GM18861 (cell line): Measurements from ENCODE around the gene RHOF.

Experiments used
- ATAC-seq: cut with Tn5 transposase; IDR thresholded peaks from one replicate; pipeline ENCODE4 v1.9.1; 2021; ENCODE audit not compliant: unreplicated experiment

The RHOF gene

GRCh38 chr12:121805171-121806008 is 11.9 kb upstream of the RHOF start:
- no peak for ATAC-seq

DNA sequence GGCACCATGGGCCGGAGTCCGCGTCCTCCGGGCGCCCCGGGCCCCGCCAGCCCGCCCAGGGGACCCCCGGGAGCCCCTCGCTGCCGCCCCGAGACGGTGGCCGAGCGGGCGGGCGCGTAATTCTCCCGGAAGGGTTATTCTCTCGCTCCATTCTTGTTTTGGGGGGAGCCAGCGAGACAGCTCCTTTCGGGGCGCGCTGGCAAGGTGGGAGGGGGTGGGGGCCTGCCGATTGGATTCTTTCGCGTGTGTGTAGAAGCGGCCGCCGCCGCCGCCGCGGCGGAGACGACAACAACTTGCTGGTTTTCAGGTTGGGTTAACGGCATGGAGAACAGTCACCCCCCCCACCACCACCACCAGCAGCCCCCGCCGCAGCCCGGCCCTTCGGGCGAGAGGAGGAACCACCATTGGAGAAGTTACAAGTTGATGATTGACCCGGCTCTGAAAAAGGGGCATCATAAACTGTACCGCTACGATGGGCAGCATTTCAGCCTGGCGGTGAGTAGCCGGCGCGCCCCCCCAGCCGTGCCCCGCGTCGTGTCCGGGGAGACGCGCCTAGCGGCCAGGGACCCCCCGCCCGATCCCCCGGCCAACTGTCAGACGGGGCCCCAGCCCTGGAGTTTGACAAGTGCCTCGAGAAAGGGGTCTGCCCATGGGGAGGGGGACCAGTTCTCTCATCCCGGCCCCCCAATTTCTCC is 11.1 kb upstream of the RHOF start:
- no peak for ATAC-seq

DNA sequence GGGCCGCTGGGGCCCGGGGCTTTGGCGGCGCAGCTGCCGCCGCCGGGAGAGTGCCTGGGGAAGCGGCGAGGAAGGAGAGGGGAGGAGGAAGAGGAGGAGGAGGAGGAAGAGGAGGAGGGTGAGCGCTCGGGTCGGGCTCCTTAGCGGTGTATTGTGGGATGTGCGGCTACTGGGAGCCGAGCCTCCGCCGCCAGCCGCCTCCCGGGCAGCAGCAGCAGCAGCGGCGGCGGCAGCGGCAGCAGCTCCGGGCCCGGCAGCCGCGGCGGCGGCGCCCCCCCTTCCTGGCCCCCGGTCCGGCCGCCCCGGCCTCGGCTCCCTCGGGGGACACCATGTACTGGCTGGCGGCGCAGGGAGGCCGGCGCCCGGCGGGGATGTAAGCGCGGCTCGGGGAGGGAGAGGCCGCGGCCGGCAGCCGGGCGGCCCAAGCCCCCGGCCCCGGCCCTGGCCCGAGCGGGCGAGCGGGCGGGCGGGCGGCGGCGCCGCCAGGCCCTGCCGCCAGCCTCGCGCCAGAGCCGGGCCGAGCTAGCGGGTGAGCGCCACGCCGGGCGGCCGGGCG is 10.5 kb upstream of the RHOF start, which contains the start of gene SETD1B:
Gene SETD1B, plus strand, starts transcription at position 149 of the 556 bp plus-strand sequence. CDS start 729 bp downstream, outside the sequence.
- no peak for ATAC-seq

GRCh38 chr12:121802843-121803698 is 9.6 kb upstream of the RHOF start:
- peak; percentile 43 for ATAC-seq

DNA sequence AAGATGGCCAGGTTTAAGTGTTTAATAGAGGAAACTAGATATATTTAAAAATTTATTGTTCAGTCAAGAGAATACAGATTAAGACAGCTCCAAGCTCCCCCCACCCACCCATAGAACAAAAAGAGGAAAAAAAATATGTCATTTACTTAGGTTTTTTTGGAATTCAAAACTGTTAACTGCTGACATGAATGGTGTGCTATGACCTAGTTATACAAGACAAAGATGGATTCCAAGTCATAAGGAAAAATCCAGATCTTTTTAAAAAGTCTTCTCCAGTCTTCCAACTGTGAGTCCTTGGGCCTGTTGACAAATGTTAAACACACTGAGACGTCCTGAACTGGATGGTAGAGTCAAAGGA is 9.0 kb upstream of the RHOF start:
- ATAC-seq = no peak

- ATAC-seq = no peak
Observed at GRCh38 chr12:121801595-121802484, 8.4 kb upstream of the RHOF start.

- ATAC-seq = no peak
Observed at GRCh38 chr12:121800694-121801594, 7.5 kb upstream of the RHOF start.

- ATAC-seq = no peak
Observed at GRCh38 chr12:121799842-121800693, 6.6 kb upstream of the RHOF start.

DNA sequence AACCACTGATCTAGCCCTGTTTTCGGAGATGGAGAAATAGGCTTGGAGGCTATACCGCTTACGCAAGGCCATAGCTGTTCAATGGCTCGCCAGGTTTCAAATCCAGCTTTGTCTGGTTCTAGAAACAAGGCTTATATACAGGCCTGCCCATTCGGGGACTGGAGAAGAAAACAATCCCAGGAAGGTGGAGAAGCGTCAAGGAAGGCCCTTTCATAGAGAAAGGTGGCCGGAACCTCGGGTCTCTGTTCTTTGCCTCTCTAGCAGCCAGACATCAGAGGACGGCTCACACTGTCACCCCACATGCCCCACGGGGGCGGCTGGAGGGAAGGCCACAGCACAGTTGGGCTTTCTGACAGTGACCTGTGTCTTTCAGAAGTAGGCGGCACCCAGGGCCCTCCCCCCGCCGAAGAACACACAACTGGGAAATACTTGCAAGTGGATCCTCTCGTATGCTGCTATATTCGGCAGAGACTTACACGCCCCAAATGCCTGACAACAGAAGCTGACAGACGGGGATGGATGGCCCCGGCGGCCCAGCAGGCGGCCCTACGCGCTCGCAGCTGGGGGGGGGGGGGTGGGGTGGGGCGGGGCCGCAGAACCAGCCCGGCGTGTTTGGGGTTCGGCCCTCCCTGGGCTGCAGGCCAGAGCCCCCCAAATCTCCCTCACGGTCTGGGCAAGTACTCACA is 5.8 kb upstream of the RHOF start:
- no peak for ATAC-seq

GRCh38 chr12:121798787-121799155 is 5.3 kb upstream of the RHOF start:
- no peak for ATAC-seq

DNA sequence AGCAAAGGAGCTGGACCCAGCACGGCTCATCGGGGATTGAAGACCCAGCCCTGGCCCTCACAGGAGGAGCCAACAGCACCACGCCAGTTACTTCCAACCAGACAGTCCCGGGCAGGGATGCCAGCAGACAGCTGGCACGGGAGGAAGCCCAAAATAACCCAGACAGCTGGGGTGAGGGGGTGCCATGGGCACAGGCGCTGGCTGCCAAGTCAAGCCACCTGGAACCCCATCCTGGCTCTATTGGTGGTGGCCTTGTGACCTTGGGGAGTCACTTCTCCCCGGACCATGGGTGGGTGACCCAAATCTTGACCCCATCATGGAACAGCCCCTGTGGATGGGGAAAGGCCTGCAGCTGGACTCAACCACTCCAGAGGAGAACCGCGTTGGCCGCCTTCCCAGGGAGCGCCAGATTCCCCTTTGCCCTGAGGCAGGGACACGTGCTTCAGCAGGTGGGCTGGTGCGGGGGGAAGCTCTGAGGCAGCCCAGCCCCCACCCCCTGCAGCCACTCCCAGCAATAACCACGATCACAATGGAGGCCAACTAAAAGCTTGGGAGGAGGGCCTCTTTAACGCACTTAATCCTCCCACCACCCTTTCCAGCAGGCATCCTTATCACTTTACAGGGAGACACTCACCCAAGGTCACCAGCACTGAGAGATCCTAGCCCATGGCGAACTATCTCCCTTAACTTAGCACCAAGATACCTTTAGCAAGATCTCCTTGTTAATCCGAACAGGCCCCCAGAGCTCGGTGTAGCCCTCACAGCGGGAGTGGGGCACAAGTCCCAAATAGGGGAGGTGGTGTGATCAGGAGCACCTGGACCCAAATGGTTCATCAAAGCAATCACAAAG is 4.7 kb upstream of the RHOF start:
- ATAC-seq = no peak

- ATAC-seq = no peak
Observed at GRCh38 chr12:121796855-121797751, 3.6 kb upstream of the RHOF start.

DNA sequence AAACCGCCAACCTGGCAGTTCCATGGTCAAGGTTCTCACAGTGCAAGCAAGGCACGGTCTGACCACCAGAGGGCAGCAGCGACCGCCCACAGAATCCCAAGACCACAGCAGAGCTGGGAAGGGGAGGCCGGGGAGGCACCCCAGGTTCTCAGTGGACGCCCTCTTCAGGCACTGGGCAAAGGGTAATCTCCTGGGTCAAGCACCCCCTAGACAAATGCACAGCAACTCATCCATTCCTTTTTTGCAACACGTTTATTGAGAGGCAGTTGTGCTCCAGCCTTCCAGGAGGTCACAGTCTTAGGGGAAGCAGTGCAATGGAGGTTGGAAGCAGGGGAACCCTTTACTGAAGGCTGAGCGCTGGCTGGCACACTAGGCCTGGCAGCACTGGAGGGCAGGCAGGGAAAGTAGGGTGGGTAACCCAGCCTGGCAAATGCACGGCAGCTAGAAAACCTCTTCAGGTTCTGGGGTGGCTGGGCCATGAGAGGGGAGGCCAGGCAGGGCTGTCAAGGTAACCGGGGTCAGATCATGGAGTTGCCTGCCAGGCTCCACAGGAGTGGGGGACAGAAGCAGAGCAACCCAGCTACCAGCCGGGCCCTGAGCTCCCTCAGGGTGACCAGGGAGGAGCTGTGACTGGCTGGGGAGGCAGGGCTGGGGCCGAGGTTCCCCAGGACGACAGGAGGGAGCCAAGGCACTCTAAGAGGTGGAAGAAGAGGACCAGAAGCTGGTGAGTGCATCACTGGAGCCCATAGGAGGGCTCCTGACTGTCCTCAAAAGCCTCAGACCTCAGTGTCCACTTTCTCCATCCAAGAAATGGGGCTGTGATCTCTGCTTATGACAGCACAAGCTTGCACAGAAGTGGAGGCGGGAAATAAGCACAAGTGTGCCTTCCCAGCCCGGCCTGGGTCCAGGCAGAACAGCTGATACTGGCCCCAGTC is 1.8 kb upstream of the RHOF start:
- ATAC-seq = no peak

DNA sequence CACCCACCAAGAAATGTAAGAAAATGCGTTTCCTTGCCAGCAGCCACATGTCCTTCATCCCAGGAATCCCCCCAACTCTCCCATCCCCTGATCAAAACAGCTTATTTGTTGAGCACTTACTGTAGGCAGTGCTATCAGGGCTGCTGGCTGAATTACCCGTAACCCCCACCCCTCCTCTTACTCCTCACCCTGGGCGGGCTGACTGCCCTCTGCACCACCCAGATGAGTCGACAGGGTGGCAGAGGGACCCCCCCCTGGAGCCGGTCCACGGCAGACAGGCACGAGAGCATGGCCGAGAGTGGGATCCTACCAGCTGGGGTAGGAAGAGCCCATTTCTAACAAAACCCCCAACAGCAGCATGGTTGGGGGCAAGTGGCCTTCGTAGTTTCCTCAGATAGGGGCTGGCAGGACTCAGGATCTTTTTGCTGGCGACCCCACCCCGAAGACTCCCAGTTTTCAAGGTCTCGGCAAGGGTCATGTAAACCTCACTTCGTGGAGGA is 1.1 kb upstream of the RHOF start:
- ATAC-seq = no peak
